ENCODE data around the gene MAP1B. TPM values are rescaled to one million over a fixed set of nuclear protein-coding genes. Genes with fewer than 3 reads are reported as not detected.

MAP1B gene
- total and polyA plus RNA-seq, 10 of the 15 experiments (the other 5 are each of a cell fraction or from before 2014, with no cell fraction given), result 0.02 to 0.81 (median 0.06) TPM; not detected in 1

DNA sequence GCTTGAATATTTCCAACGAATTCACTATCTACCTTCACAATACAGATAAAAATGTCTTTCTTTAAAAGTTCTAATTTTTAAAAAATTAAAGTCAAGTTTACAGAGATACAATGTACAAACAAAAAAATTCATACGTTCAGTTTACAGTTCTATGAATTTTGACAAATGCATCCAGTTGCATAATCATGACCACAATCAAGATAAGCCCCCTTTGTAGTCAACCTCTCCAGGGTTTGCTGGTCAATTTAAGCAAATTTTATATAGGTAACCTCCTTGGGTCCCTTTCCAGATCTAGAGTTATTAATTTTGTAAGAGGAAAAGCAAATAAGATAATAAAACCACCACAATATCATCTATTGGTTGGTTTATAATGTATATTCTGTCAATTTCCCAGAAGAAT, 136.4 kb downstream of the MAP1B start (continued):
- TF ChIP-seq, protein P1, sequence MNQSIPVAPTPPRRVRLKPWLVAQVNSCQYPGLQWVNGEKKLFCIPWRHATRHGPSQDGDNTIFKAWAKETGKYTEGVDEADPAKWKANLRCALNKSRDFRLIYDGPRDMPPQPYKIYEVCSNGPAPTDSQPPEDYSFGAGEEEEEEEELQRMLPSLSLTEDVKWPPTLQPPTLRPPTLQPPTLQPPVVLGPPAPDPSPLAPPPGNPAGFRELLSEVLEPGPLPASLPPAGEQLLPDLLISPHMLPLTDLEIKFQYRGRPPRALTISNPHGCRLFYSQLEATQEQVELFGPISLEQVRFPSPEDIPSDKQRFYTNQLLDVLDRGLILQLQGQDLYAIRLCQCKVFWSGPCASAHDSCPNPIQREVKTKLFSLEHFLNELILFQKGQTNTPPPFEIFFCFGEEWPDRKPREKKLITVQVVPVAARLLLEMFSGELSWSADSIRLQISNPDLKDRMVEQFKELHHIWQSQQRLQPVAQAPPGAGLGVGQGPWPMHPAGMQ (IDR thresholded peaks at IDR 0.05; ENCODE audit: borderline replicate concordance), result no peak
- TF ChIP-seq, protein P2, sequence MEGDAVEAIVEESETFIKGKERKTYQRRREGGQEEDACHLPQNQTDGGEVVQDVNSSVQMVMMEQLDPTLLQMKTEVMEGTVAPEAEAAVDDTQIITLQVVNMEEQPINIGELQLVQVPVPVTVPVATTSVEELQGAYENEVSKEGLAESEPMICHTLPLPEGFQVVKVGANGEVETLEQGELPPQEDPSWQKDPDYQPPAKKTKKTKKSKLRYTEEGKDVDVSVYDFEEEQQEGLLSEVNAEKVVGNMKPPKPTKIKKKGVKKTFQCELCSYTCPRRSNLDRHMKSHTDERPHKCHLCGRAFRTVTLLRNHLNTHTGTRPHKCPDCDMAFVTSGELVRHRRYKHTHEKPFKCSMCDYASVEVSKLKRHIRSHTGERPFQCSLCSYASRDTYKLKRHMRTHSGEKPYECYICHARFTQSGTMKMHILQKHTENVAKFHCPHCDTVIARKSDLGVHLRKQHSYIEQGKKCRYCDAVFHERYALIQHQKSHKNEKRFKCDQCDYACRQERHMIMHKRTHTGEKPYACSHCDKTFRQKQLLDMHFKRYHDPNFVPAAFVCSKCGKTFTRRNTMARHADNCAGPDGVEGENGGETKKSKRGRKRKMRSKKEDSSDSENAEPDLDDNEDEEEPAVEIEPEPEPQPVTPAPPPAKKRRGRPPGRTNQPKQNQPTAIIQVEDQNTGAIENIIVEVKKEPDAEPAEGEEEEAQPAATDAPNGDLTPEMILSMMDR (IDR thresholded peaks at IDR 0.05 in 2 of 3, conservative IDR thresholded peaks at IDR 0.05 in 1 of 3; ENCODE audit: control insufficient read depth in 2 of 3, extremely low read depth in 1 of 3, insufficient read depth in 1 of 3, low read depth in 3 of 3, low read length in 3 of 3), result no peak
- TF ChIP-seq, protein P3, sequence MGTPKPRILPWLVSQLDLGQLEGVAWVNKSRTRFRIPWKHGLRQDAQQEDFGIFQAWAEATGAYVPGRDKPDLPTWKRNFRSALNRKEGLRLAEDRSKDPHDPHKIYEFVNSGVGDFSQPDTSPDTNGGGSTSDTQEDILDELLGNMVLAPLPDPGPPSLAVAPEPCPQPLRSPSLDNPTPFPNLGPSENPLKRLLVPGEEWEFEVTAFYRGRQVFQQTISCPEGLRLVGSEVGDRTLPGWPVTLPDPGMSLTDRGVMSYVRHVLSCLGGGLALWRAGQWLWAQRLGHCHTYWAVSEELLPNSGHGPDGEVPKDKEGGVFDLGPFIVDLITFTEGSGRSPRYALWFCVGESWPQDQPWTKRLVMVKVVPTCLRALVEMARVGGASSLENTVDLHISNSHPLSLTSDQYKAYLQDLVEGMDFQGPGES (IDR thresholded peaks at IDR 0.05), result no peak
- TF ChIP-seq MXI1 (IDR thresholded peaks at IDR 0.05; ENCODE audit: low read depth, low read length), result no peak
- TF ChIP-seq STAT3 (IDR thresholded peaks at IDR 0.05; ENCODE audit: low read depth, low read length), result no peak
- no peak for TF ChIP-seq ZNF217 (IDR thresholded peaks at IDR 0.05)
- TF ChIP-seq, protein P4, sequence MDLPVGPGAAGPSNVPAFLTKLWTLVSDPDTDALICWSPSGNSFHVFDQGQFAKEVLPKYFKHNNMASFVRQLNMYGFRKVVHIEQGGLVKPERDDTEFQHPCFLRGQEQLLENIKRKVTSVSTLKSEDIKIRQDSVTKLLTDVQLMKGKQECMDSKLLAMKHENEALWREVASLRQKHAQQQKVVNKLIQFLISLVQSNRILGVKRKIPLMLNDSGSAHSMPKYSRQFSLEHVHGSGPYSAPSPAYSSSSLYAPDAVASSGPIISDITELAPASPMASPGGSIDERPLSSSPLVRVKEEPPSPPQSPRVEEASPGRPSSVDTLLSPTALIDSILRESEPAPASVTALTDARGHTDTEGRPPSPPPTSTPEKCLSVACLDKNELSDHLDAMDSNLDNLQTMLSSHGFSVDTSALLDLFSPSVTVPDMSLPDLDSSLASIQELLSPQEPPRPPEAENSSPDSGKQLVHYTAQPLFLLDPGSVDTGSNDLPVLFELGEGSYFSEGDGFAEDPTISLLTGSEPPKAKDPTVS (IDR thresholded peaks at IDR 0.05; ENCODE audit: low read depth, low read length), result no peak
- TF ChIP-seq GATAD2B (conservative IDR thresholded peaks at IDR 0.05; ENCODE audit: low read depth), result no peak
- TF ChIP-seq CEBPB (IDR thresholded peaks at IDR 0.05; ENCODE audit: borderline replicate concordance in 1 of 2, low read depth in 2 of 2, low read length in 2 of 2), result no peak
- TF ChIP-seq KDM1A (IDR thresholded peaks at IDR 0.05; ENCODE audit: borderline replicate concordance), result no peak

Data from GM12878 (cell line).